GM12878 (cell line): ENCODE results near the gene MYO1D. TPM values are rescaled to one million over a fixed set of nuclear protein-coding genes. Genes with fewer than 3 reads are reported as not detected.
A peak's percentile ranks its signal among the peaks of the same experiment; 100 is the strongest.

ENCODE experiments used
- CHD2 ChIP-seq: IDR thresholded peaks from 2 replicates; pipeline ENCODE4 v1.6.1; 2011; ENCODE audit warnings: low read depth, low read length, improper control_type of control experiment, borderline replicate concordance
- CHD4 ChIP-seq: fragments of 200-600 bp; sonication (generic); IDR thresholded peaks from 2 replicates; pipeline ENCODE4 v1.6.1; 2016; ENCODE audit warnings: mild to moderate bottlenecking
- GABPA ChIP-seq: IDR thresholded peaks from 2 replicates; pipeline ENCODE4 v1.6.1; 2014; ENCODE audit warnings: antibody characterized with exemption, low read depth, mild to moderate bottlenecking, inconsistent platforms
- JUNB ChIP-seq: IDR thresholded peaks from 2 replicates; pipeline ENCODE4 v1.6.1; 2016; ENCODE audit warnings: antibody characterized with exemption, mild to moderate bottlenecking
- NFIC ChIP-seq: IDR thresholded peaks from 2 replicates; pipeline ENCODE4 v1.6.1; 2012; ENCODE audit warnings: low read depth, mild to moderate bottlenecking, inconsistent platforms, low read length, moderate library complexity
- RB1 ChIP-seq: fragments of 450-650 bp; formaldehyde crosslinking; IDR thresholded peaks from 2 replicates; pipeline ENCODE4 v1.6.1; 2017; ENCODE audit warnings: mild to moderate bottlenecking, borderline replicate concordance
- RCOR1 ChIP-seq: conservative IDR thresholded peaks from 2 replicates; pipeline ENCODE4 v1.6.1; 2012; ENCODE audit warnings: low read depth, low read length, improper control_type of control experiment
- RUNX3 ChIP-seq: IDR thresholded peaks from 2 replicates; pipeline ENCODE4 v1.6.1; 2012; ENCODE audit warnings: low read length, inconsistent platforms
- ZNF274 ChIP-seq: IDR thresholded peaks from one replicate; pipeline ENCODE4 v1.8.0; 2011; ENCODE audit not compliant: insufficient read length, insufficient read depth
- ZNF622 ChIP-seq: fragments of 450-650 bp; IDR thresholded peaks from 2 replicates; pipeline ENCODE4 v1.6.1; 2017; ENCODE audit warnings: mild to moderate bottlenecking, inconsistent platforms
- polyA plus RNA-seq, 11 experiments: library from polyadenylated mRNA; depleted of rRNA in 4 of 11; unstranded in 6 of 11; stranded (reverse) in 5 of 11; fragments of >200 nt; fragmentation: Nextera tagmentation in 4 of 11; fragmentation: Illumina TruSeq in 1 of 11; extraction: Ambion mirVana in 4 of 11; extraction: Trizol in 1 of 11; gene quantifications; 1 replicate in 1 of 11; 2 replicates in 10 of 11; pipeline versions ENCODE4 v1.2.1 to v1.2.3, GENCODE V29; 2011 to 2016; ENCODE audit warnings: inconsistent platforms in 2 of 11, missing spikeins in 2 of 11, low read depth in 1 of 11
- total RNA-seq, 4 experiments: library from RNA; depleted of rRNA in 3 of 4; stranded (reverse); fragments of >200 nt in 3 of 4; fragmentation: Illumina TruSeq in 1 of 4; extraction: Trizol in 1 of 4; gene quantifications; 2 replicates each; pipeline versions ENCODE4 v1.2.1 to v1.2.3, GENCODE V29; 2013 to 2021
- TF ChIP-seq, protein P1 (sequence below): fragments of 450-650 bp; IDR thresholded peaks from 2 replicates; pipeline ENCODE4 v1.6.1; 2017; ENCODE audit warnings: mild to moderate bottlenecking, moderate library complexity
- TF ChIP-seq, protein P2 (sequence below): IDR thresholded peaks from 2 replicates; pipeline ENCODE4 v1.6.1; 2012; ENCODE audit warnings: low read depth, low read length, improper control_type of control experiment
- TF ChIP-seq, protein P3 (sequence below): fragments of 450-650 bp; IDR thresholded peaks from 2 replicates; pipeline ENCODE4 v1.6.1; 2016; ENCODE audit warnings: mild to moderate bottlenecking
- TF ChIP-seq, protein P4 (sequence below): fragments of 450-650 bp; IDR thresholded peaks from 2 replicates; pipeline ENCODE4 v1.6.1; 2017; ENCODE audit warnings: mild to moderate bottlenecking
- TF ChIP-seq, protein P5 (sequence below): fragments of 450-650 bp; IDR thresholded peaks from 2 replicates; pipeline ENCODE4 v1.6.1; 2017; ENCODE audit warnings: low read depth, mild to moderate bottlenecking, moderate library complexity
- TF ChIP-seq, protein P6 (sequence below): fragments of 450-650 bp; formaldehyde crosslinking; IDR thresholded peaks from 2 replicates; pipeline ENCODE4 v1.5.0; 2022; ENCODE audit warnings: mild to moderate bottlenecking, missing genetic modification characterization
- TF ChIP-seq, protein P7 (sequence below): IDR thresholded peaks from 2 replicates; pipeline ENCODE4 v1.6.1; 2012; ENCODE audit warnings: low read depth, low read length, improper control_type of control experiment

MYO1D gene
- total and polyA plus RNA-seq, 10 of the 15 experiments (the other 5 are each of a cell fraction or from before 2014, with no cell fraction given) = 1.8 to 37.7 (median 25.4) TPM

DNA sequence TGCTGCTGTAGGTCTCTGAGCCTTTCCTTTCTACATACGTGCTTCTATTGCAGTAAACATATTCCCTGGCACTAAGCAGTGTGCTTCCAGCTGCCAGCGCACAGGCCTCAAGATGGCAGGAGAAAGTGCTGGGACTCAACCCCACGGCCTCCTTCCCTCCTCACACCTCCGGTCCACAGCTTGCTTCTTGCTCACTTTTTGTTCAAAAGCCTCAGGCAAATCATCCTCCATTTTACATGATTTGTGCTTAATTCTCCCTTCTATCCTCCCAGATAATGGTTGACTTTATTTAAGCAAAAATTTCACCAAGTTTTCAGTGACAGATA is 384.7 kb downstream of the MYO1D start (continued):
- TF ChIP-seq, protein P1, sequence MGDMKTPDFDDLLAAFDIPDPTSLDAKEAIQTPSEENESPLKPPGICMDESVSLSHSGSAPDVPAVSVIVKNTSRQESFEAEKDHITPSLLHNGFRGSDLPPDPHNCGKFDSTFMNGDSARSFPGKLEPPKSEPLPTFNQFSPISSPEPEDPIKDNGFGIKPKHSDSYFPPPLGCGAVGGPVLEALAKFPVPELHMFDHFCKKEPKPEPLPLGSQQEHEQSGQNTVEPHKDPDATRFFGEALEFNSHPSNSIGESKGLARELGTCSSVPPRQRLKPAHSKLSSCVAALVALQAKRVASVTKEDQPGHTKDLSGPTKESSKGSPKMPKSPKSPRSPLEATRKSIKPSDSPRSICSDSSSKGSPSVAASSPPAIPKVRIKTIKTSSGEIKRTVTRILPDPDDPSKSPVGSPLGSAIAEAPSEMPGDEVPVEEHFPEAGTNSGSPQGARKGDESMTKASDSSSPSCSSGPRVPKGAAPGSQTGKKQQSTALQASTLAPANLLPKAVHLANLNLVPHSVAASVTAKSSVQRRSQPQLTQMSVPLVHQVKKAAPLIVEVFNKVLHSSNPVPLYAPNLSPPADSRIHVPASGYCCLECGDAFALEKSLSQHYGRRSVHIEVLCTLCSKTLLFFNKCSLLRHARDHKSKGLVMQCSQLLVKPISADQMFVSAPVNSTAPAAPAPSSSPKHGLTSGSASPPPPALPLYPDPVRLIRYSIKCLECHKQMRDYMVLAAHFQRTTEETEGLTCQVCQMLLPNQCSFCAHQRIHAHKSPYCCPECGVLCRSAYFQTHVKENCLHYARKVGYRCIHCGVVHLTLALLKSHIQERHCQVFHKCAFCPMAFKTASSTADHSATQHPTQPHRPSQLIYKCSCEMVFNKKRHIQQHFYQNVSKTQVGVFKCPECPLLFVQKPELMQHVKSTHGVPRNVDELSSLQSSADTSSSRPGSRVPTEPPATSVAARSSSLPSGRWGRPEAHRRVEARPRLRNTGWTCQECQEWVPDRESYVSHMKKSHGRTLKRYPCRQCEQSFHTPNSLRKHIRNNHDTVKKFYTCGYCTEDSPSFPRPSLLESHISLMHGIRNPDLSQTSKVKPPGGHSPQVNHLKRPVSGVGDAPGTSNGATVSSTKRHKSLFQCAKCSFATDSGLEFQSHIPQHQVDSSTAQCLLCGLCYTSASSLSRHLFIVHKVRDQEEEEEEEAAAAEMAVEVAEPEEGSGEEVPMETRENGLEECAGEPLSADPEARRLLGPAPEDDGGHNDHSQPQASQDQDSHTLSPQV = no peak
- TF ChIP-seq CHD2 (0 out of 2 replicates have a peak, but pooled peaks have one; percentile 0), JUNB (no peak), CHD4 (no peak), GABPA (no peak), RB1 (no peak), ZNF274 (no peak), ZNF622 (no peak), RCOR1 (no peak; the same call in 1 of the 2 replicates), RUNX3 (peak; percentile 1; the same call in 1 of the 2 replicates), NFIC (0 out of 2 replicates have a peak, but pooled peaks have one; percentile 10)
- TF ChIP-seq, protein P2, sequence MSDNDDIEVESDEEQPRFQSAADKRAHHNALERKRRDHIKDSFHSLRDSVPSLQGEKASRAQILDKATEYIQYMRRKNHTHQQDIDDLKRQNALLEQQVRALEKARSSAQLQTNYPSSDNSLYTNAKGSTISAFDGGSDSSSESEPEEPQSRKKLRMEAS = 0 out of 2 replicates have a peak, but pooled peaks have one; percentile 0
- TF ChIP-seq, protein P3, sequence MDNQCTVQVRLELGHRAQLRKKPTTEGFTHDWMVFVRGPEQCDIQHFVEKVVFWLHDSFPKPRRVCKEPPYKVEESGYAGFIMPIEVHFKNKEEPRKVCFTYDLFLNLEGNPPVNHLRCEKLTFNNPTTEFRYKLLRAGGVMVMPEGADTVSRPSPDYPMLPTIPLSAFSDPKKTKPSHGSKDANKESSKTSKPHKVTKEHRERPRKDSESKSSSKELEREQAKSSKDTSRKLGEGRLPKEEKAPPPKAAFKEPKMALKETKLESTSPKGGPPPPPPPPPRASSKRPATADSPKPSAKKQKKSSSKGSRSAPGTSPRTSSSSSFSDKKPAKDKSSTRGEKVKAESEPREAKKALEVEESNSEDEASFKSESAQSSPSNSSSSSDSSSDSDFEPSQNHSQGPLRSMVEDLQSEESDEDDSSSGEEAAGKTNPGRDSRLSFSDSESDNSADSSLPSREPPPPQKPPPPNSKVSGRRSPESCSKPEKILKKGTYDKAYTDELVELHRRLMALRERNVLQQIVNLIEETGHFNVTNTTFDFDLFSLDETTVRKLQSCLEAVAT = no peak
- TF ChIP-seq, protein P4, sequence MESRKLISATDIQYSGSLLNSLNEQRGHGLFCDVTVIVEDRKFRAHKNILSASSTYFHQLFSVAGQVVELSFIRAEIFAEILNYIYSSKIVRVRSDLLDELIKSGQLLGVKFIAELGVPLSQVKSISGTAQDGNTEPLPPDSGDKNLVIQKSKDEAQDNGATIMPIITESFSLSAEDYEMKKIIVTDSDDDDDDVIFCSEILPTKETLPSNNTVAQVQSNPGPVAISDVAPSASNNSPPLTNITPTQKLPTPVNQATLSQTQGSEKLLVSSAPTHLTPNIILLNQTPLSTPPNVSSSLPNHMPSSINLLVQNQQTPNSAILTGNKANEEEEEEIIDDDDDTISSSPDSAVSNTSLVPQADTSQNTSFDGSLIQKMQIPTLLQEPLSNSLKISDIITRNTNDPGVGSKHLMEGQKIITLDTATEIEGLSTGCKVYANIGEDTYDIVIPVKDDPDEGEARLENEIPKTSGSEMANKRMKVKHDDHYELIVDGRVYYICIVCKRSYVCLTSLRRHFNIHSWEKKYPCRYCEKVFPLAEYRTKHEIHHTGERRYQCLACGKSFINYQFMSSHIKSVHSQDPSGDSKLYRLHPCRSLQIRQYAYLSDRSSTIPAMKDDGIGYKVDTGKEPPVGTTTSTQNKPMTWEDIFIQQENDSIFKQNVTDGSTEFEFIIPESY = no peak
- TF ChIP-seq, protein P5, sequence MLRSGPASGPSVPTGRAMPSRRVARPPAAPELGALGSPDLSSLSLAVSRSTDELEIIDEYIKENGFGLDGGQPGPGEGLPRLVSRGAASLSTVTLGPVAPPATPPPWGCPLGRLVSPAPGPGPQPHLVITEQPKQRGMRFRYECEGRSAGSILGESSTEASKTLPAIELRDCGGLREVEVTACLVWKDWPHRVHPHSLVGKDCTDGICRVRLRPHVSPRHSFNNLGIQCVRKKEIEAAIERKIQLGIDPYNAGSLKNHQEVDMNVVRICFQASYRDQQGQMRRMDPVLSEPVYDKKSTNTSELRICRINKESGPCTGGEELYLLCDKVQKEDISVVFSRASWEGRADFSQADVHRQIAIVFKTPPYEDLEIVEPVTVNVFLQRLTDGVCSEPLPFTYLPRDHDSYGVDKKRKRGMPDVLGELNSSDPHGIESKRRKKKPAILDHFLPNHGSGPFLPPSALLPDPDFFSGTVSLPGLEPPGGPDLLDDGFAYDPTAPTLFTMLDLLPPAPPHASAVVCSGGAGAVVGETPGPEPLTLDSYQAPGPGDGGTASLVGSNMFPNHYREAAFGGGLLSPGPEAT = peak; percentile 18
- TF ChIP-seq, protein P6, sequence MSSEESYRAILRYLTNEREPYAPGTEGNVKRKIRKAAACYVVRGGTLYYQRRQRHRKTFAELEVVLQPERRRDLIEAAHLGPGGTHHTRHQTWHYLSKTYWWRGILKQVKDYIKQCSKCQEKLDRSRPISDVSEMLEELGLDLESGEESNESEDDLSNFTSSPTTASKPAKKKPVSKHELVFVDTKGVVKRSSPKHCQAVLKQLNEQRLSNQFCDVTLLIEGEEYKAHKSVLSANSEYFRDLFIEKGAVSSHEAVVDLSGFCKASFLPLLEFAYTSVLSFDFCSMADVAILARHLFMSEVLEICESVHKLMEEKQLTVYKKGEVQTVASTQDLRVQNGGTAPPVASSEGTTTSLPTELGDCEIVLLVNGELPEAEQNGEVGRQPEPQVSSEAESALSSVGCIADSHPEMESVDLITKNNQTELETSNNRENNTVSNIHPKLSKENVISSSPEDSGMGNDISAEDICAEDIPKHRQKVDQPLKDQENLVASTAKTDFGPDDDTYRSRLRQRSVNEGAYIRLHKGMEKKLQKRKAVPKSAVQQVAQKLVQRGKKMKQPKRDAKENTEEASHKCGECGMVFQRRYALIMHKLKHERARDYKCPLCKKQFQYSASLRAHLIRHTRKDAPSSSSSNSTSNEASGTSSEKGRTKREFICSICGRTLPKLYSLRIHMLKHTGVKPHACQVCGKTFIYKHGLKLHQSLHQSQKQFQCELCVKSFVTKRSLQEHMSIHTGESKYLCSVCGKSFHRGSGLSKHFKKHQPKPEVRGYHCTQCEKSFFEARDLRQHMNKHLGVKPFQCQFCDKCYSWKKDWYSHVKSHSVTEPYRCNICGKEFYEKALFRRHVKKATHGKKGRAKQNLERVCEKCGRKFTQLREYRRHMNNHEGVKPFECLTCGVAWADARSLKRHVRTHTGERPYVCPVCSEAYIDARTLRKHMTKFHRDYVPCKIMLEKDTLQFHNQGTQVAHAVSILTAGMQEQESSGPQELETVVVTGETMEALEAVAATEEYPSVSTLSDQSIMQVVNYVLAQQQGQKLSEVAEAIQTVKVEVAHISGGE (CRISPR knock-in tag) = no peak
- TF ChIP-seq, protein P7, sequence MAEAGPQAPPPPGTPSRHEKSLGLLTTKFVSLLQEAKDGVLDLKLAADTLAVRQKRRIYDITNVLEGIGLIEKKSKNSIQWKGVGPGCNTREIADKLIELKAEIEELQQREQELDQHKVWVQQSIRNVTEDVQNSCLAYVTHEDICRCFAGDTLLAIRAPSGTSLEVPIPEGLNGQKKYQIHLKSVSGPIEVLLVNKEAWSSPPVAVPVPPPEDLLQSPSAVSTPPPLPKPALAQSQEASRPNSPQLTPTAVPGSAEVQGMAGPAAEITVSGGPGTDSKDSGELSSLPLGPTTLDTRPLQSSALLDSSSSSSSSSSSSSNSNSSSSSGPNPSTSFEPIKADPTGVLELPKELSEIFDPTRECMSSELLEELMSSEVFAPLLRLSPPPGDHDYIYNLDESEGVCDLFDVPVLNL = no peak
